MCF 10A (cell line): ENCODE results near the gene C1QL2. TPM values are rescaled to one million over a fixed set of nuclear protein-coding genes. Genes with fewer than 3 reads are reported as not detected.

ENCODE experiments used
- BruUV-seq: library from RNA; stranded (reverse); fragments of 400-500 nt; replicated peaks from 2 replicates; lab custom pipeline; 2021; lab: Mats Ljungman, UMichigan
- CTCF ChIA-PET: fragments of 300-600 bp; sonication (Branson Sonifier 250); formaldehyde crosslinking; extraction: SDS; loops from one replicate; lab custom pipeline; 2021; ENCODE audit warnings: antibody characterized with exemption, inconsistent platforms; lab: Yijun Ruan, JAX
- POLR2A ChIA-PET: fragments of 300-600, 350-650 bp; sonication (Branson Sonifier 250); formaldehyde crosslinking; extraction: SDS; loops from one replicate; lab custom pipeline; 2020; ENCODE audit warnings: antibody characterized with exemption, inconsistent platforms; lab: Yijun Ruan, JAX
- DNase-seq: peaks from one replicate; pipeline ENCODE4 v3.0.0-alpha.2; 2018; ENCODE audit not compliant: unreplicated experiment
- H3K27ac Mint-ChIP-seq: one replicate; pipeline ENCODE4 v1.8.0; 2022; ENCODE audit warnings: mild to moderate bottlenecking, low read depth, mixed read lengths; ENCODE audit not compliant: unreplicated experiment
- H3K27me3 Mint-ChIP-seq: one replicate; pipeline ENCODE4 v1.8.0; 2022; ENCODE audit warnings: mixed read lengths; ENCODE audit not compliant: insufficient read depth, unreplicated experiment
- H3K36me3 Mint-ChIP-seq: one replicate; pipeline ENCODE4 v1.8.0; 2022; ENCODE audit warnings: mild to moderate bottlenecking, moderate library complexity, mixed read lengths; ENCODE audit not compliant: insufficient read depth, unreplicated experiment
- H3K4me1 Mint-ChIP-seq: one replicate; pipeline ENCODE4 v1.8.0; 2022; ENCODE audit warnings: mixed read lengths; ENCODE audit not compliant: insufficient read depth, unreplicated experiment
- H3K4me3 Mint-ChIP-seq: one replicate; pipeline ENCODE4 v1.8.0; 2022; ENCODE audit warnings: mild to moderate bottlenecking, moderate library complexity, mixed read lengths; ENCODE audit not compliant: unreplicated experiment
- H3K9me3 Mint-ChIP-seq: one replicate; pipeline ENCODE4 v1.8.0; 2022; ENCODE audit warnings: mixed read lengths; ENCODE audit not compliant: unreplicated experiment
- intact Hi-C: fragments of 100-400 bp; cut with micrococcal nuclease; formaldehyde crosslinking; loops from 2 replicates; pipeline ENCODE4 v1.14.1; 2022
- total RNA-seq: library from RNA; stranded (reverse); gene quantifications from 2 replicates; pipeline ENCODE4 v1.2.3, GENCODE V29; 2022
- TF ChIP-seq, protein P1 (sequence below): fragments of 200-600 bp; IDR thresholded peaks from one replicate; pipeline ENCODE4 v1.8.0; 2022; ENCODE audit warnings: antibody characterized with exemption, mild to moderate bottlenecking; ENCODE audit not compliant: unreplicated experiment

C1QL2 gene
- total RNA-seq, 1 experiment from 2014 or later, result not detected

DNA sequence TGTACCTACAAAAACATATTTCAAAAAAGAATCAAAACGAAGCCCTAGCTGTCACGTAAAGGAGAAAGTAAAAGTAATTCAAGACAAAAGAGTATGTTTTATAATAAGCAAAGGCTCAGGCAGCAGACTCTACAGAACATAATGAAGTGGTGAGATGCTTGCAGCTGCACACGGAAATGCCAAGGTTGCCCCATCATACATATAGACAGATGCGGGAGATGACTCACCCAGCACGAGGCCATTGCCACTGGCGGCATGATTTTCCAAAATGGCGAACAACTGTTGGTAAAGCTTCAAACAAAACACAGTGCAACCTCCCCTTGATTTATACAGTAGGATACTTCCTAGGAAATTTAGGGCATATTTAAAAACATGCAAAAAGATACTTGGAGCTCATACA lies 26.0 kb upstream of the C1QL2 start:
- H3K36me3 Mint-ChIP-seq, result no peaks in the 10 kb centered on the region
- no peak overlapping the region for H3K4me3 Mint-ChIP-seq
- POLR2A ChIA-PET, result interaction anchor here (1.2 kb wide), 2 partner anchors 8 to 9 kb away, joined by 3 to 4 read pairs; no protein-coding TSS in a partner anchor
- intact Hi-C loops, result no loop called here
- H3K4me1 Mint-ChIP-seq, result peaks cover 7% of the 10 kb centered on the region
- TF ChIP-seq, protein P1, sequence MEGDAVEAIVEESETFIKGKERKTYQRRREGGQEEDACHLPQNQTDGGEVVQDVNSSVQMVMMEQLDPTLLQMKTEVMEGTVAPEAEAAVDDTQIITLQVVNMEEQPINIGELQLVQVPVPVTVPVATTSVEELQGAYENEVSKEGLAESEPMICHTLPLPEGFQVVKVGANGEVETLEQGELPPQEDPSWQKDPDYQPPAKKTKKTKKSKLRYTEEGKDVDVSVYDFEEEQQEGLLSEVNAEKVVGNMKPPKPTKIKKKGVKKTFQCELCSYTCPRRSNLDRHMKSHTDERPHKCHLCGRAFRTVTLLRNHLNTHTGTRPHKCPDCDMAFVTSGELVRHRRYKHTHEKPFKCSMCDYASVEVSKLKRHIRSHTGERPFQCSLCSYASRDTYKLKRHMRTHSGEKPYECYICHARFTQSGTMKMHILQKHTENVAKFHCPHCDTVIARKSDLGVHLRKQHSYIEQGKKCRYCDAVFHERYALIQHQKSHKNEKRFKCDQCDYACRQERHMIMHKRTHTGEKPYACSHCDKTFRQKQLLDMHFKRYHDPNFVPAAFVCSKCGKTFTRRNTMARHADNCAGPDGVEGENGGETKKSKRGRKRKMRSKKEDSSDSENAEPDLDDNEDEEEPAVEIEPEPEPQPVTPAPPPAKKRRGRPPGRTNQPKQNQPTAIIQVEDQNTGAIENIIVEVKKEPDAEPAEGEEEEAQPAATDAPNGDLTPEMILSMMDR, result no peak
- no TSS peak for BruUV-seq
- DNase-seq, result peak; percentile 74
- CTCF ChIA-PET, result interaction anchor here (2.2 to 3.8 kb wide), 2 partner anchors 10 to 302 kb away, joined by 10 to 13 read pairs; no protein-coding TSS in a partner anchor
- no peaks in the 10 kb centered on the region for H3K27me3 Mint-ChIP-seq
- H3K9me3 Mint-ChIP-seq, result no peaks in the 10 kb centered on the region
- H3K27ac Mint-ChIP-seq, result peak overlapping the region; percentile 41

DNA sequence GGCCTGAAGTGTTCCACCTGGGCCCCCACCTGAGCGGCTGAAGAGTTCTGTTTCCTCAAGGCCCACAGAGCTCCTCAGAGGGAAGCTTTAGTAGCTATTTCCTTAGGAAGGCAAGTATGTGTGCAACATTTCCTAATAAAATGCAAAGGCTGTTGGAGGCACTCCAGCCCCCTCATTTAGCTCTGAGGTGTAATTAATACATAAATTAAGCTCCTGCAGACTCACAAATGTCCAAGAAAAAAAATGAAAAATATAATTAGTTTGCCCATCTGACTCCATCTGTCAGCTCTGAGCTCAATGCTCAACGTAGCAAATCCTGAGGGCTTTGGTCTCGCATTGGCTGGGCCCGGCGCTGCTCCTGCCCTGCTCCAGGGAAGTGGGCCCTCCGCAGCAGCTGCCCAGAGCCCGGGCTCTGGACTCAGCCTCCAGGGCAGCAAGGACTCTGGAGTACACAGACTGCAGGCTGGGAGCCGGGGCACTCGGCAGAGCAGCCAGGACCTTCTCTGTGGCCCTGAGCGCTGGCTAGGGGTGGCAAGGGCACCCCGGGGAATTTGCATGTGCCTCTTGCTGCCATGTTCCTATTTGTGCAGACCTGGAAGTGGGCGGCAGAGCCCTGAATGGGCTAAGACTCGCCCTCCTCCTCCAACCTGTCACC lies 23.4 kb upstream of the C1QL2 start:
- no peaks in the 10 kb centered on the region for H3K27me3 Mint-ChIP-seq
- peaks cover 14% of the 10 kb centered on the region for H3K4me1 Mint-ChIP-seq
- no peaks in the 10 kb centered on the region for H3K9me3 Mint-ChIP-seq
- TF ChIP-seq, protein P1, result no peak
- no peaks in the 10 kb centered on the region for H3K36me3 Mint-ChIP-seq
- no peak for DNase-seq
- no TSS peak for BruUV-seq
- intact Hi-C loops, result no loop called here
- H3K27ac Mint-ChIP-seq, result no peak overlapping the region
- H3K4me3 Mint-ChIP-seq, result no peak overlapping the region
- POLR2A ChIA-PET, result no interaction called here
- CTCF ChIA-PET, result interaction anchor here (0.6 to 1.2 kb wide), 3 partner anchors 109 to 300 kb away, joined by 3 to 7 read pairs (median 3); no protein-coding TSS in a partner anchor

DNA sequence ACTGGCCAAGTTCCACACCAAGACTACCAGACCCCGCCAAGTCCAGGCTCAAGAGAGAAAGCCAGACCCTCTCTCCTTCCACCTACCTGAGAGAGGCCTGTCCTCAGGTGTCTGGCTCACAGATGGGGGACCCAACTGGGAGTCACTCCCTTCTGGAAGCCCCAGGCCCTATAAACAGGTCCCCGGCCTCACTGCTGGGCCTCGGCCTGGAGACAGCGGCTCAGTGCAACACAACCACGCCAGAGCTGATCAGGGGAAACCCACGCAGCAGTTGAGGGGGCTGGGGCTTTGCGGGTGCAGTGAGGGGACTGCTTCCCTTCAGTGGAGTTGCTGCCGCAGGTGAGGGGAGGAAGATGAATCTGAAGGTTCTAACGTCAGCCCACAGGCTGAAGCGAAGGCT lies 22.8 kb upstream of the C1QL2 start:
- Mint-ChIP-seq H3K36me3 (no peaks in the 10 kb centered on the region), H3K9me3 (no peaks in the 10 kb centered on the region), H3K27me3 (no peaks in the 10 kb centered on the region), H3K27ac (no peak overlapping the region), H3K4me1 (peaks cover 14% of the 10 kb centered on the region), H3K4me3 (no peak overlapping the region)
- POLR2A ChIA-PET, result no interaction called here
- CTCF ChIA-PET, result interaction anchor here (0.8 to 1.2 kb wide), 2 partner anchors 110 to 299 kb away, joined by 3 to 7 read pairs; no protein-coding TSS in a partner anchor
- BruUV-seq, result no TSS peak
- intact Hi-C loops, result no loop called here
- DNase-seq, result no peak
- TF ChIP-seq, protein P1, result no peak

DNA sequence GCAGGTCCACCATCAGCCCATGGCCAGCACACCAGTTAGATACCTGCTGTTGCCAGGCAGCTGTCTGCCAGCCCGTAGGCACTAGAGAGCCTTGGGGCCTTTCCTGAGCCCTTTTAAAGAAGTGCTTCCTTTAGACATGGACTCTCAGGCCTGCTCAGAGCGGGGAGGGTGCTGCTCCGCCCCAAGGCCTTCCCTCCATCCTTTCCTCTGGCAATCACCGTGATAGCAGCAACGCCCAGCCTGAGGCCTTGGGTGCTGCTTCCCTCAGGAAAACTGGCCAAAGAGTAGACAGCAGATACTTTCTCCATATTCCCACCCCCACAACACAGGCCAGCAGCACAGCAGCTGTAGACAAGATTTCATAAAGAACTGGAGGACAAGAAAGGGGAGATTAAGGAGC lies 22.3 kb upstream of the C1QL2 start:
- intact Hi-C loops, result no loop called here
- Mint-ChIP-seq H3K36me3 (no peaks in the 10 kb centered on the region), H3K4me1 (peaks cover 14% of the 10 kb centered on the region), H3K27me3 (no peaks in the 10 kb centered on the region), H3K4me3 (no peak overlapping the region), H3K9me3 (no peaks in the 10 kb centered on the region), H3K27ac (peak overlapping the region; percentile 84)
- no TSS peak for BruUV-seq
- DNase-seq, result no peak
- CTCF ChIA-PET, result interaction anchor here (1.2 kb wide), 1 partner anchor 110 kb away, joined by 3 read pairs; no protein-coding TSS in a partner anchor
- POLR2A ChIA-PET, result no interaction called here
- TF ChIP-seq, protein P1, result no peak
